GM12878 (cell line): ENCODE measurements around the gene STRA6.

Experiments used
- CBX5 ChIP-seq: sonication (generic); IDR thresholded peaks from 2 replicates; pipeline ENCODE4 v1.6.1; 2016; ENCODE audit warnings: low read depth, moderate library complexity, mild to moderate bottlenecking, inconsistent platforms
- CTCF ChIP-seq, 3 experiments: IDR thresholded peaks in 2 of 3; conservative IDR thresholded peaks in 1 of 3; 2 replicates each; pipeline ENCODE4 v1.5.1; 2011; ENCODE audit warnings: low read depth in 3 of 3, low read length in 3 of 3, mild to moderate bottlenecking in 3 of 3, control low read depth in 2 of 3, moderate library complexity in 2 of 3, inconsistent platforms in 1 of 3, mixed read lengths in 1 of 3; ENCODE audit not compliant: control insufficient read depth in 2 of 3, insufficient read depth in 1 of 3; ENCODE audit errors: extremely low read depth in 1 of 3
- E2F4 ChIP-seq: IDR thresholded peaks from 2 replicates; pipeline ENCODE4 v1.6.1; 2012; ENCODE audit warnings: low read depth, low read length, improper control_type of control experiment
- EGR1 ChIP-seq, 2 experiments: IDR thresholded peaks; 1 replicate in 1 of 2; 2 replicates in 1 of 2; pipeline ENCODE4 v1.6.1; 2011 to 2012; ENCODE audit warnings: low read depth in 2 of 2, low read length in 2 of 2, borderline replicate concordance in 1 of 2, mild to moderate bottlenecking in 1 of 2, moderate library complexity in 1 of 2
- EP300 ChIP-seq, 2 experiments: fragments of 150-350 bp in 1 of 2; IDR thresholded peaks; 2 replicates each; pipeline ENCODE4 v1.6.1; 2011 to 2012; ENCODE audit warnings: low read depth in 2 of 2, low read length in 2 of 2, borderline replicate concordance in 1 of 2, improper control_type of control experiment in 1 of 2, inconsistent platforms in 1 of 2; ENCODE audit not compliant: control insufficient read depth in 1 of 2
- MYC ChIP-seq: IDR thresholded peaks from 2 replicates; pipeline ENCODE4 v1.6.1; 2011; ENCODE audit warnings: mild to moderate bottlenecking, low read length, moderate library complexity, inconsistent platforms; ENCODE audit not compliant: insufficient read depth, insufficient replicate concordance, insufficient read length, severe bottlenecking
- NFXL1 ChIP-seq: fragments of 450-650 bp; IDR thresholded peaks from 2 replicates; pipeline ENCODE4 v1.6.1; 2017; ENCODE audit warnings: antibody characterized with exemption, mild to moderate bottlenecking, borderline replicate concordance
- POLR2AphosphoS5 ChIP-seq: IDR thresholded peaks from 2 replicates; pipeline ENCODE4 v1.6.1; 2011; ENCODE audit warnings: mild to moderate bottlenecking, low read length, inconsistent platforms
- RB1 ChIP-seq: fragments of 450-650 bp; formaldehyde crosslinking; IDR thresholded peaks from 2 replicates; pipeline ENCODE4 v1.6.1; 2017; ENCODE audit warnings: mild to moderate bottlenecking, borderline replicate concordance
- SIN3A ChIP-seq: IDR thresholded peaks from 2 replicates; pipeline ENCODE4 v1.6.1; 2012; ENCODE audit warnings: low read depth, low read length, improper control_type of control experiment

- no peak for TF ChIP-seq CTCF (IDR thresholded peaks at IDR 0.05 in 2 of 3, conservative IDR thresholded peaks at IDR 0.05 in 1 of 3; ENCODE audit: control insufficient read depth in 2 of 3, extremely low read depth in 1 of 3, insufficient read depth in 1 of 3, low read depth in 3 of 3, low read length in 3 of 3)
- no peak for TF ChIP-seq NFXL1
- TF ChIP-seq SIN3A, result no peak
- TF ChIP-seq MYC, result no peak
- TF ChIP-seq EGR1 (IDR thresholded peaks at IDR 0.05; ENCODE audit: borderline replicate concordance in 1 of 2, low read depth in 2 of 2, low read length in 2 of 2), result no peak
- TF ChIP-seq CBX5, result no peak
- no peak for TF ChIP-seq RB1
- no peak for TF ChIP-seq EP300 (IDR thresholded peaks at IDR 0.05; ENCODE audit: borderline replicate concordance in 1 of 2, control insufficient read depth in 1 of 2, low read depth in 2 of 2, low read length in 2 of 2)
- no peak for TF ChIP-seq E2F4
- no peak for TF ChIP-seq POLR2AphosphoS5
These were observed 30.8 kb upstream of the STRA6 start for GRCh38 chr15:74233373-74233772.
